Mesenchymal stem cell (in vitro differentiated cells and primary cell): ENCODE measurements around the gene CLTC.

Source experiments
- DNase-seq: peaks from one replicate; pipeline ENCODE4 v3.0.0-alpha.2; 2013
- H2AFZ ChIP-seq: one replicate; pipeline ENCODE4 v1.6.1; 2013; ENCODE audit warnings: low read depth, mild to moderate bottlenecking, control low read depth, inconsistent platforms, low read length, moderate library complexity
- H2AK5ac ChIP-seq: 2 replicates; pipeline ENCODE4 v1.6.1; 2013; ENCODE audit warnings: low read length, moderate library complexity, mild to moderate bottlenecking, inconsistent platforms; ENCODE audit not compliant: severe bottlenecking
- H2BK120ac ChIP-seq: one replicate; pipeline ENCODE4 v1.6.1; 2013; ENCODE audit warnings: low read depth, mild to moderate bottlenecking, inconsistent platforms, low read length, moderate library complexity
- H2BK12ac ChIP-seq, 2 experiments: one replicate each; pipeline ENCODE4 v1.6.1; 2013; ENCODE audit warnings: inconsistent platforms in 2 of 2, low read length in 2 of 2, mild to moderate bottlenecking in 2 of 2, moderate library complexity in 2 of 2, control low read depth in 1 of 2
- H2BK15ac ChIP-seq: one replicate; pipeline ENCODE4 v1.6.1; 2013; ENCODE audit warnings: mild to moderate bottlenecking, low read depth, inconsistent platforms; ENCODE audit not compliant: poor library complexity, severe bottlenecking
- H2BK5ac ChIP-seq: 2 replicates; pipeline ENCODE4 v1.6.1; 2013; ENCODE audit warnings: low read depth, mild to moderate bottlenecking, low read length, control low read depth, inconsistent platforms; ENCODE audit not compliant: poor library complexity, severe bottlenecking
- H3K14ac ChIP-seq, 2 experiments: one replicate each; pipeline ENCODE4 v1.6.1; 2013; ENCODE audit warnings: inconsistent platforms in 2 of 2, low read length in 2 of 2, control low read depth in 1 of 2, mild to moderate bottlenecking in 1 of 2, moderate library complexity in 1 of 2
- H3K18ac ChIP-seq, 2 experiments: one replicate each; pipeline ENCODE4 v1.6.1; 2013; ENCODE audit warnings: inconsistent platforms in 2 of 2, low read length in 2 of 2, control low read depth in 1 of 2, low read depth in 1 of 2, mild to moderate bottlenecking in 1 of 2
- H3K23ac ChIP-seq, 2 experiments: one replicate each; pipeline ENCODE4 v1.6.1; 2013; ENCODE audit warnings: inconsistent platforms in 2 of 2, low read length in 2 of 2, mild to moderate bottlenecking in 2 of 2, moderate library complexity in 2 of 2, control low read depth in 1 of 2
- H3K27ac ChIP-seq: 2 replicates; pipeline ENCODE4 v1.5.1; 2013; ENCODE audit warnings: mild to moderate bottlenecking, moderate library complexity, low read length, control low read depth, inconsistent platforms; ENCODE audit not compliant: poor library complexity, severe bottlenecking
- H3K27me3 ChIP-seq, 2 experiments: 2 replicates each; pipeline versions ENCODE4 v1.6.1 to v1.7.0; 2013; ENCODE audit warnings: low read length in 2 of 2, mild to moderate bottlenecking in 2 of 2, moderate library complexity in 2 of 2, control low read depth in 1 of 2, inconsistent platforms in 1 of 2; ENCODE audit not compliant: control insufficient read depth in 1 of 2, insufficient read depth in 1 of 2
- H3K36me3 ChIP-seq, 2 experiments: 2 replicates each; pipeline versions ENCODE4 v1.6.1 to v1.7.0; 2013; ENCODE audit warnings: low read length in 2 of 2, control low read depth in 1 of 2, inconsistent platforms in 1 of 2, low read depth in 1 of 2, mild to moderate bottlenecking in 1 of 2; ENCODE audit not compliant: insufficient read depth in 2 of 2, control insufficient read depth in 1 of 2
- H3K4ac ChIP-seq, 2 experiments: one replicate each; pipeline ENCODE4 v1.6.1; 2013; ENCODE audit warnings: inconsistent platforms in 2 of 2, low read length in 2 of 2, mild to moderate bottlenecking in 2 of 2, moderate library complexity in 2 of 2, control low read depth in 1 of 2, low read depth in 1 of 2
- H3K4me1 ChIP-seq: 2 replicates; pipeline ENCODE4 v1.6.1; 2013; ENCODE audit warnings: low read depth, low read length, control low read depth; ENCODE audit not compliant: control insufficient read depth, insufficient read depth
- H3K4me2 ChIP-seq: 2 replicates; pipeline ENCODE4 v1.6.1; 2013; ENCODE audit warnings: low read length, mild to moderate bottlenecking, inconsistent platforms; ENCODE audit not compliant: poor library complexity, severe bottlenecking
- H3K4me3 ChIP-seq, 2 experiments: 2 replicates each; pipeline versions ENCODE4 v1.5.1 to v1.7.0; 2013; ENCODE audit warnings: low read length in 2 of 2, mild to moderate bottlenecking in 2 of 2, control low read depth in 1 of 2, low read depth in 1 of 2; ENCODE audit not compliant: insufficient read depth in 1 of 2
- H3K79me1 ChIP-seq: replicated peaks from 2 replicates; pipeline ENCODE4 v1.6.1; 2013; ENCODE audit warnings: mild to moderate bottlenecking, control low read depth, low read length, inconsistent platforms; ENCODE audit not compliant: poor library complexity, severe bottlenecking
- H3K9ac ChIP-seq: 2 replicates; pipeline ENCODE4 v1.7.0; 2013; ENCODE audit warnings: mild to moderate bottlenecking, low read length, moderate library complexity
- H3K9me3 ChIP-seq: 2 replicates; pipeline ENCODE4 v1.7.0; 2013; ENCODE audit warnings: mild to moderate bottlenecking, low read length; ENCODE audit not compliant: control insufficient read depth
- H4K8ac ChIP-seq: one replicate; pipeline ENCODE4 v1.6.1; 2013; ENCODE audit warnings: inconsistent platforms, mild to moderate bottlenecking, low read length, moderate library complexity
- H4K91ac ChIP-seq: one replicate; pipeline ENCODE4 v1.6.1; 2013; ENCODE audit warnings: mild to moderate bottlenecking, low read length, inconsistent platforms
- WGBS: methylation state at CpG from one replicate; pipeline ENCODE4 v1.1.7; 2013; ENCODE audit warnings: mixed read lengths; 5-methylcytosine and 5-hydroxymethylcytosine counted together

CLTC gene

GRCh38 chr17:59733697-59734096, 114.0 kb downstream of the CLTC start:
- H3K18ac ChIP-seq = no peak overlapping the region
- no peak for DNase-seq
- no peak overlapping the region for H3K4me3 ChIP-seq
- H3K79me1 ChIP-seq = peaks cover 11% of the 10 kb centered on the region
- WGBS = 100% methylated on average over 2 of the region's 2 CpGs
- no peak overlapping the region for H2BK5ac ChIP-seq
- H4K91ac ChIP-seq = no peak overlapping the region
- H3K4ac ChIP-seq = no peak overlapping the region
- no peak overlapping the region for H2BK15ac ChIP-seq
- H3K9me3 ChIP-seq = no peaks in the 10 kb centered on the region
- H3K23ac ChIP-seq = no peak overlapping the region
- no peak overlapping the region for H4K8ac ChIP-seq
- H3K4me1 ChIP-seq = peaks cover 2% of the 10 kb centered on the region
- no peak overlapping the region for H3K27ac ChIP-seq
- H3K36me3 ChIP-seq = peaks cover 3 to 41% of the 10 kb centered on the region in 2 experiments
- H2AK5ac ChIP-seq = no peak overlapping the region
- no peaks in the 10 kb centered on the region for H3K27me3 ChIP-seq
- H2AFZ ChIP-seq = no peak overlapping the region
- no peak overlapping the region for H3K14ac ChIP-seq
- H3K9ac ChIP-seq = no peak overlapping the region
- no peak overlapping the region for H3K4me2 ChIP-seq
- no peak overlapping the region for H2BK120ac ChIP-seq
- H2BK12ac ChIP-seq = no peak overlapping the region

DNA sequence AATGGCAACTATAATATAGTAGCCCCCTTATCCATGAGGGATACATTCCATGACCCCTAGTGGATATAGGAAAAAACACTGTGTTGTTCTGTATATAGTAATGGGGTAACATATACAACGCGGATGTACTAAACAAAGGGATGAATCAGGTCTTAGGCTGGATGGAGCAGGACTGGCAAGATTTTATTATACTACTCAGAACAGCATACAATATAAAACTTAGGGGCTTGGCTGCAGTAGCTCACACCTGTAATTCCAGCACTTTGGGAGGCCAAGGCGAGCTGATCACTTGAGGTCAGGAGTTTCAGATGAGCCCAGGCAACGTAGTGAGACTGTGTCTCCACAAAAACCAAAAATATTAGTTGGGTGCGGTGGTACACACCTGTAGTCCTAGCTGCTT, 114.5 kb downstream of the CLTC start:
- 96% methylated on average over 3 of the region's 5 CpGs for WGBS

DNA sequence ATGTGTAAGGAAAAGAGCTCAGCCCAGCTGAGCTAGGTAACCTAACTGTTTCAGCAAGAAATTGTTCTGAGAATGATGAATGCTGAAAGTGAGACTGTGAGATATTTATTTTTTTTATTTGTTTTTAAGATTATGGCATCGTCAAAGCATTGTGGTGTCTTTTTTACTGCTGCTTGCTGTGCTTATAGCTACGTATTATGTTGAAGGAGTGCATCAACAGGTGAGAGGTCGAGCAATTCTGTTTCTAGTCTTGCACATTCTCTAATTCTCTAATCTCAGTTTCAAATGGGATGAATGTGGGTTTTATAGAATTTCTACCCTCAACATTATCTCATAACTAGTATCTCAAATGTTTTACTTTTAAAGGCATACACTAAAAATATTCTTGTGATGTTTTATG, 117.6 kb downstream of the CLTC start:
- H3K9ac ChIP-seq = no peak overlapping the region
- H3K18ac ChIP-seq = no peak overlapping the region
- no peak overlapping the region for H3K4me3 ChIP-seq
- no peak overlapping the region for H3K4ac ChIP-seq
- no peak overlapping the region for H2AK5ac ChIP-seq
- H3K36me3 ChIP-seq = peaks cover 6 to 62% of the 10 kb centered on the region in 2 experiments
- 74% methylated on average over 2 of the region's 3 CpGs for WGBS
- peaks cover 11% of the 10 kb centered on the region for H3K79me1 ChIP-seq
- no peak overlapping the region for H2BK15ac ChIP-seq
- no peak overlapping the region for H3K23ac ChIP-seq
- no peak overlapping the region for H3K14ac ChIP-seq
- H3K4me1 ChIP-seq = no peaks in the 10 kb centered on the region
- no peak overlapping the region for H3K4me2 ChIP-seq
- H2BK12ac ChIP-seq = no peak overlapping the region
- H3K27me3 ChIP-seq = no peaks in the 10 kb centered on the region
- no peaks in the 10 kb centered on the region for H3K9me3 ChIP-seq
- no peak overlapping the region for H3K27ac ChIP-seq
- H4K8ac ChIP-seq = no peak overlapping the region
- no peak for DNase-seq
- no peak overlapping the region for H2BK120ac ChIP-seq
- H2BK5ac ChIP-seq = no peak overlapping the region
- no peak overlapping the region for H4K91ac ChIP-seq
- H2AFZ ChIP-seq = no peak overlapping the region

More for the DNA sequence above, 114.5 kb downstream of the CLTC start:
- Histone ChIP-seq H2BK120ac (no peak overlapping the region), H3K4ac (no peak overlapping the region), H3K36me3 (peaks cover 3 to 47% of the 10 kb centered on the region in 2 experiments), H3K4me2 (no peak overlapping the region), H2AFZ (no peak overlapping the region), H3K23ac (no peak overlapping the region), H3K14ac (no peak overlapping the region), H3K27me3 (no peaks in the 10 kb centered on the region), H2BK5ac (no peak overlapping the region), H2BK15ac (no peak overlapping the region), H3K4me3 (no peak overlapping the region), H3K9ac (no peak overlapping the region), H3K18ac (no peak overlapping the region), H3K79me1 (peaks cover 11% of the 10 kb centered on the region), H2BK12ac (no peak overlapping the region), H4K91ac (no peak overlapping the region), H4K8ac (no peak overlapping the region), H3K27ac (no peak overlapping the region), H3K4me1 (peaks cover 2% of the 10 kb centered on the region), H3K9me3 (no peaks in the 10 kb centered on the region), H2AK5ac (no peak overlapping the region)
- no peak for DNase-seq

DNA sequence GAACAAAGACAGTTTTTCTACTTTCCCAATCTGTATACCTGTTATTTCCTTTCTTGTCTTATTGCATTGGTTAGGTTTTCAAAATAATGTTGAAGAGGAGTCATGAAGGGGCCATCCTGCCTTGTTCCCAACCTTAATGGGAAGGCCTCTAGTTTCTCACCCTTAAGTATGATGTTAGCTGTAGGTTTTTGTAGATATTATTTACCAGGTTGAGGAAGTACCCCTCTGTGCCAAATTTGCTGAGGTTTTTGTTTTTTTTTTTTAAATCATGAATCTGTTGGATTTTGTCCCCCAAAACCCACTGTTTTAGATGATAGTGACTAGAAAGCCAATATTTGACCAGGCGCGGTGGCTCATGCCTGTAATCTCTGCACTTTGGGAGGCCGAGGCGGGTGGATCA, 124.1 kb downstream of the CLTC start:
- no peak for DNase-seq
- no peak overlapping the region for H2BK120ac ChIP-seq
- no peak overlapping the region for H2BK15ac ChIP-seq
- no peaks in the 10 kb centered on the region for H3K4me1 ChIP-seq
- no peak overlapping the region for H2BK5ac ChIP-seq
- no peak overlapping the region for H3K4me3 ChIP-seq
- peaks cover 11 to 35% of the 10 kb centered on the region in 2 experiments for H3K36me3 ChIP-seq
- no peak overlapping the region for H2AK5ac ChIP-seq
- H3K14ac ChIP-seq = no peak overlapping the region
- WGBS = 100% methylated on average over 4 of the region's 4 CpGs
- peaks cover 13% of the 10 kb centered on the region for H3K79me1 ChIP-seq
- H2AFZ ChIP-seq = no peak overlapping the region
- no peak overlapping the region for H3K18ac ChIP-seq
- H3K9ac ChIP-seq = no peak overlapping the region
- H3K4me2 ChIP-seq = no peak overlapping the region
- no peak overlapping the region for H3K4ac ChIP-seq
- peaks cover 7% of the 10 kb centered on the region for H3K9me3 ChIP-seq
- H3K23ac ChIP-seq = no peak overlapping the region
- H3K27ac ChIP-seq = no peak overlapping the region
- H4K91ac ChIP-seq = no peak overlapping the region
- H3K27me3 ChIP-seq = no peaks in the 10 kb centered on the region
- H2BK12ac ChIP-seq = no peak overlapping the region
- no peak overlapping the region for H4K8ac ChIP-seq
